GM19395 (cell line): ENCODE data around the gene GRIN1.
"Not testable (repeated sequence)": the region's sequence is repeated elsewhere in the genome, so short reads cannot be mapped to it uniquely, and the experiment has no call there.

Experiments used
- ATAC-seq: cut with Tn5 transposase; IDR thresholded peaks from one replicate; pipeline ENCODE4 v1.9.1; 2021; ENCODE audit warnings: mild to moderate bottlenecking, moderate library complexity; ENCODE audit not compliant: unreplicated experiment

Gene GRIN1

GRCh38 chr9:137110911-137111787 lies 27.8 kb upstream of the GRIN1 start:
- ATAC-seq, result no peak

- ATAC-seq, result no peak
Measured at GRCh38 chr9:137111788-137112563, 27.0 kb upstream of the GRIN1 start.

DNA sequence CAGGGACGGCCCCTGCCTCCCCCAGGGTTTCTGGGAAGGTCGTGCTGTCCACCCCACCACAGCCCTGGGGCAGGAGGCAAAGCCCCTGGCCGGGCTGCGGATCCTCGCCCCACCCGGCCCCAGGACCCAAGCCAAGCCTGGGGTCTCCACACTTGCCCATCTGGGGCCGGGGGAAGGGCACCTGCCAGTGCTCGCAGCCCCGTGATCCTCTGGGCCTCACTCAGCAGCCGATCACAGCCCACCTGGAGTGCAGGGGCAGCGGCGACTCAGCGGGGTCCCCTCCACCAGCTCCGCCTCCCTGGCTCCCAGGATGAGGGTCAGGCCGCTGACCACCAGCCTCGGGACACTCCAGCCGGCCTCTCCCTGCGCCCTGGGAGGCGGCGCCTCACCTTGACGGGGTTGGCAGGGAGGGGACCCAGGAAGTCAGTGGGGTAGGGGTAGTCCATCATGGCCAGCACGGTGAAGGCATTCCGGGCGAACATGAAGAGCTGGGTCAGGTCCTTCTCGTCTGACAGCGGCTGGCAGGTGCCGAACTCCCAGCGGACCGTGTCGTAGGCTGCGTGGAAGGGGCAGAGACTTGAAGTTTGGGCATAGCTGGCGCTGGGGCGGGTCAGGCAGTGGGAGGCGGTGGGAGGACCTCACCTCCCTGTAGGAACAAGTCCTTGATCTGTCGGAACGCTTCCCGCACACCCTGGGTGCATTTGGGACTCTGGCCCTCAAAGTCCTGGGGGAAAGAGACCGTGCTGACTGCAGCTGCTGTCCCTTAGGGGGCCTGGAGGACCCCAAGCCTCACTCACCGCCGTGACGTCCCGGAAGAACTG lies 26.2 kb upstream of the GRIN1 start:
- ATAC-seq, result no peak

DNA sequence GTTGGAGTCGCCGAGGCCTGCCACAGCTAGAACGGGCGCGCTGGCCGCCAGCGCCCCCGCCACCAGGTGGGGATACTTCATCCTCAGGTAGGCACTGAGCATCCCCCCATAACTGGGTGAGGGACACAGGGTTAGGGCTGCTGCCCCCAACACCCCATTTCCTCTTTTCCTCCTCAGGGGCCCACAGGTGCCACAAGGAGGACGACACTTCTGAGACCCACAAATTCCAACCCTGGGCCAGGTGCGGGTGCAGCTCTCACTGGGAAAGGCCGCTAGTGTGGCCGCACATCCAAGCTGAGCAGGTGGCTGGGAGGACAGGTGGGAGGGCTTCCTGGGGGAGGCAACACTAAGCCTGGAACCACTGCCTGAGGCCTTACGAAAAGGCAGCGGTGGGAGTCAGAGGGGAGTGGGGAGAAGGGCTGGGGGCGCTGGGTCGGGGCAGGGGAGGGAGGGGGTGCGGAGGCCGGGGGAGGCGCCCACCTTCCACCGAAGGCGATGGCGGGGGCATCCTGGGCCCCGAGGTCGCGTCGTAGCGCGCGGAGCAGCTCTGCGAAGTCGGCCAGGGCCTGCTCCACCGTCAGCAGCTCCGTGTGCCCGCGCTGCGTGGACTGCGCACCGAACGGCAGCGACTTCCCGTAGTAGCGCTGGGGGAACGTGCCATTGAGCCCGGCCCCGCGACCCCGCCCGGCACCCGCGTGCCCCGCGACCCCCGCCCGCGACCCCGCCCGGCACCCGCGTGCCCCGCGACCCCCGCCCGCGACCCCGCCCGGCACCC lies 25.4 kb upstream of the GRIN1 start:
- no peak for ATAC-seq

GRCh38 chr9:137114220-137114612 lies 24.7 kb upstream of the GRIN1 start:
- ATAC-seq, result peak; percentile 16

- peak; percentile 59 for ATAC-seq
Measured at GRCh38 chr9:137114613-137115393, 24.2 kb upstream of the GRIN1 start, which contains the start of gene DPP7. Gene DPP7 (minus strand): TSS chr9:137114733. CDS start chr9:137114713, 20 bp downstream.

- no peak for ATAC-seq
Measured at GRCh38 chr9:137115394-137116026, 23.4 kb upstream of the GRIN1 start.

DNA sequence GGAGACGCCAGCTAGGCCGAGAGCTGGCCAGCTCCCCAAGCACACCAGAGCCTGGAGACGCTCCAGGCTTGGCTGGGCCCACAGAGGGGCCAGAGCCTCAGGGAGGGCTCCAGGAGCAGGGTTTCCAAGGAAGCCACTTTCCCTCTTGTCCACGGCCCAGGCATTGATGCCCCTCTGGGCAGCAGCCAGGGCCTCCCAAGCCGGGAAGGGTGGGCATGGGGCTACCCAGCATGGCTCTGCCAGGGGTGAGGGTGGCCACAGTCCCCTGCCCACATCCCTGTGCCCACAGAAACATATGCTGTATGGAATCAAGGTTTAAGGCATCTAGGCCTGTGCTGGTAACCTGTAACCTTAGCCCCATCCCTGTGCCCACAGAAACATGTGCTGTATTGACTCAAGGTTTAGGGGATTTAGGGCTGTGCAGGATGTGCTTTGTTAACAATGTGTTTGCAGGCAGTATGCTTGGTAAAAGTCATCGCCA lies 22.9 kb upstream of the GRIN1 start:
- ATAC-seq, result no peak

DNA sequence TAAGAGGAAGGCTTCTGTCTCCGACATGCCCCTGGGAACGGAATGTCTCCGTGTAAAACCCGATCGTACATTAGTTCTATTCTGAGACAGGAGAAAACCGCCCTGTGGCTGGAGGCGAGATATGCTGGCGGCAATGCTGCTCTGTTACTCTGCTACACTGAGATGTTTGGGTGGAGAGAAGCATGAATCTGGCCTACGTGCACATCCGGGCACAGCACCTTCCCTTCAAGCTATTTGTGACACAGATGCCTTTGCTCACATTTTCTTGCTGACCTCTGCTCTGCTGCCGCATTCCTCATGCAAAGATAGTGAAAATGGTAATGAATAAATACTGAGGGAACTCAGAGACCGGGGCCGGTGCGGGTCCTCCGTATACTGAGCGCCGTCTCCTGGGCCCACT lies 22.2 kb upstream of the GRIN1 start:
- ATAC-seq, result no peak

GRCh38 chr9:137117269-137117731 lies 21.7 kb upstream of the GRIN1 start:
- no peak for ATAC-seq

DNA sequence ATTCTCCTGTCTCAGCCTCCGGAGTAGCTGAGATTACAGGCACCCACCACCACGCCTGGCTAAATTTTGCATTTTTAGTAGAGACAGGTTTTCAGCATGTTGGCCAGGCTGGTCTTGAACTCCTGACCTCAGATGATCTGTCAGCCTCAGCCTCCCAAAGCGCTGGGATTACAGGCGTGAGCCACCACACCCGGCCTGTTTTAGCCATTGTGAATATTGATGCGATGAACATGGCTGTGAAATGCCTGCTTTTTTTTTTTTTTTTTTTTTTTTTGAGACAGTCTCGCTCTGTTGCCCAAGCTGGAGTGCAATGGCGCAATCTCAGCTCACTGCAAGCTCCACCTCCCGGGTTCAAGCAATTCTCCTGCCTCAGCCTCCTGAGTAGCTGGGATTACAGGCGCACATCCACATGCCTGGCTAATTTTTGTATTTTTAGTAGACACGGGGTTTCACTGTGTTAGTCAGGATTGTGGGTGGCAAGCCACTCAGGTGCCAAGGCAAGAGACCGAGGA lies 20.8 kb upstream of the GRIN1 start:
- ATAC-seq, result not testable (repeated sequence)

DNA sequence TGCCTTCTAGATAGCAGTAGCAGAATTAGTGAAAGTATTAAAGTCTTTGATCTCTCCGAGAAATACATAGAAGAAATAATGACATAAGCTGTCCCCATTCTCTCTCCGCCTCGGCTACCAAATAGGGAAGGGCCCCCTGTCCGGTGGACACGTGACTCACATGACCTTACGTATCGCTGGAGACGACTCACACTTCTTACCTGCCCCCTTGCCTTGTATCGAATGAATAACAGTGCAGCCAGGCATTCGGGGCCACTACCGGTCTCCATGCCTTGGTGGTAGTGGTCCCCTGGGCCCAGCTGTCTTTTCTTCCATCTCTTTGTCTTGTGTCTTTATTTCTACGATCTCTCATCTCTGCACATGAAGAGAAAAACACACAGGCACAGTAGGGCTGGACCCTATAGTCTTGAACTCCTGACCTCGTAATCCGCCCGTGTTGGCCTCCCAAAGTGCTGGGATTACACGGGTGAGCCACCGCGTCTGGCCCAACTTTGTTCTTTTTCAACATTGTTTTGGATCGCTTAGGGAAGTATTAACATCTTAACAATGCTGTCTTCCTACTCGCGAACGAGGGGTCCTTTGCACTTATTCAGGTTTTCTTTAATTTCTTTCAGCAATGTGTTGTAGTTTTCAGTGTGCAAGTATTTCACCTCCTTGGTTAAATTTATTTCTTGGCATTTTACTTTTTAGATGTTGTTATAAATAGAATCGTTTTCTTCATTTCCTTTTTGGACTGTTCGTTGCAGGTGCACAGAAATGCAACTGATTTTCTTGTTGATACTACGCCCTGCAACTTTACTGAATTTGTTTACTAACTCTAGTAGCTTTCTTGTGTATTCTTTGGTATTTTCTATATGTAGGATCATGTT lies 16.8 kb upstream of the GRIN1 start:
- not testable (repeated sequence) for ATAC-seq

- not testable (repeated sequence) for ATAC-seq
Measured at GRCh38 chr9:137122796-137123467, 16.0 kb upstream of the GRIN1 start.

GRCh38 chr9:137123468-137123837 lies 15.5 kb upstream of the GRIN1 start:
- no peak for ATAC-seq

DNA sequence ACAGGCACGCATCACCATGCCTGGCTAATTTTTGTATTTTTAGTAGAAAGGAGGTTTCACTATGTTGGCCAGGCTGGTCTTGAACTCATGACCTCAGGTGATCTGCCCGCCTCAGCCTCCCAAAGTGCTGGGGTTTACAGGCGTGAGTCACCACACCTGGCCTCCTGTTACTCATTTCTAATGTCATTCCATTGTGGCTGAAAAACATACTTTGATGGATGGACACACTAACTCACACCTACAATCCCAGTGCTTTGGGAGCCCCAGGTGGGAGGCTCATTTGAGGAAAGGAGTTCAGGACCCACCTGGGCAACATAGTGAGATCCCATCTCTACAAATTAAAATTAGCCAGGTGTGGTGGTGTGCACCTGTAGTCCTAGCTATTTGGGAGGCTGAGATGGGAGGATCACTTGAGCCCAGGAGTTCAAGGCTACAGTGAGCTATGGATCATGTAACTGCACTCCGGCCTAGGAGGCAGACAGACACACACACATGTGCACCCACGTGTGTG lies 14.9 kb upstream of the GRIN1 start:
- ATAC-seq, result not testable (repeated sequence)

- ATAC-seq, result no peak
Measured at GRCh38 chr9:137126786-137127185, 12.2 kb upstream of the GRIN1 start.
